HEK293 (cell line): Measurements from ENCODE around the gene CLDN7.

Experiments used
- BCL11A ChIP-seq: fragments of 450-650 bp; formaldehyde crosslinking; IDR thresholded peaks from 2 replicates; pipeline ENCODE4 v1.5.1; 2016; ENCODE audit warnings: low read depth, missing biosample characterization, missing genetic modification characterization
- BCL11B ChIP-seq: fragments of 450-650 bp; formaldehyde crosslinking; IDR thresholded peaks from 2 replicates; pipeline ENCODE4 v1.5.1; 2016; ENCODE audit warnings: low read depth, missing biosample characterization, missing genetic modification characterization
- EGR2 ChIP-seq: fragments of 450-650 bp; formaldehyde crosslinking; IDR thresholded peaks from 2 replicates; pipeline ENCODE4 v1.5.1; 2016; ENCODE audit warnings: low read depth, missing biosample characterization, missing genetic modification characterization
- GLI2 ChIP-seq: fragments of 450-650 bp; formaldehyde crosslinking; IDR thresholded peaks from 2 replicates; pipeline ENCODE4; 2017; ENCODE audit warnings: missing biosample characterization, missing genetic modification characterization, low read depth, borderline replicate concordance
- KLF1 ChIP-seq: fragments of 450-650 bp; formaldehyde crosslinking; IDR thresholded peaks from 2 replicates; pipeline ENCODE4 v1.5.1; 2016; ENCODE audit warnings: missing biosample characterization, missing genetic modification characterization
- KLF10 ChIP-seq: fragments of 450-650 bp; IDR thresholded peaks from 2 replicates; pipeline ENCODE4 v1.5.1; 2018; ENCODE audit warnings: missing biosample characterization, mild to moderate bottlenecking, missing genetic modification characterization
- KLF7 ChIP-seq: fragments of 450-650 bp; formaldehyde crosslinking; IDR thresholded peaks from 2 replicates; pipeline ENCODE4 v1.5.1; 2016; ENCODE audit warnings: missing biosample characterization, missing genetic modification characterization, borderline replicate concordance
- KLF8 ChIP-seq: fragments of 450-650 bp; formaldehyde crosslinking; IDR thresholded peaks from 2 replicates; pipeline ENCODE4 v1.5.1; 2016; ENCODE audit warnings: missing biosample characterization, missing genetic modification characterization
- MYNN ChIP-seq: fragments of 450-650 bp; formaldehyde crosslinking; IDR thresholded peaks from 2 replicates; pipeline ENCODE4 v1.5.1; 2016; ENCODE audit warnings: missing biosample characterization, missing genetic modification characterization, borderline replicate concordance
- YY2 ChIP-seq: fragments of 450-650 bp; formaldehyde crosslinking; IDR thresholded peaks from 2 replicates; pipeline ENCODE4 v1.5.1; 2016; ENCODE audit warnings: missing biosample characterization, missing genetic modification characterization
- ZBTB1 ChIP-seq: fragments of 450-650 bp; formaldehyde crosslinking; IDR thresholded peaks from 2 replicates; pipeline ENCODE4 v1.5.1; 2016; ENCODE audit warnings: missing biosample characterization, missing genetic modification characterization
- ZEB2 ChIP-seq: fragments of 450-650 bp; formaldehyde crosslinking; IDR thresholded peaks from 2 replicates; pipeline ENCODE4 v1.5.1; 2016; ENCODE audit warnings: missing biosample characterization, missing genetic modification characterization
- ZFHX2 ChIP-seq: fragments of 450-650 bp; formaldehyde crosslinking; conservative IDR thresholded peaks from 2 replicates; pipeline ENCODE4 v1.5.1; 2016; ENCODE audit warnings: missing biosample characterization, missing genetic modification characterization
- ZNF133 ChIP-seq: fragments of 450-650 bp; formaldehyde crosslinking; IDR thresholded peaks from 2 replicates; pipeline ENCODE4 v1.5.1; 2016; ENCODE audit warnings: missing biosample characterization, missing genetic modification characterization
- ZNF146 ChIP-seq: fragments of 450-650 bp; formaldehyde crosslinking; IDR thresholded peaks from 2 replicates; pipeline ENCODE4 v1.5.1; 2016; ENCODE audit warnings: missing biosample characterization, missing genetic modification characterization
- ZNF354C ChIP-seq: fragments of 450-650 bp; formaldehyde crosslinking; IDR thresholded peaks from 2 replicates; pipeline ENCODE4 v1.5.1; 2016; ENCODE audit warnings: missing biosample characterization, missing genetic modification characterization, low read depth, borderline replicate concordance
- ZNF366 ChIP-seq: fragments of 450-650 bp; formaldehyde crosslinking; conservative IDR thresholded peaks from 2 replicates; pipeline ENCODE4 v1.5.1; 2016; ENCODE audit warnings: missing biosample characterization, missing genetic modification characterization
- ZNF394 ChIP-seq: fragments of 450-650 bp; formaldehyde crosslinking; IDR thresholded peaks from 2 replicates; pipeline ENCODE4 v1.5.1; 2016; ENCODE audit warnings: missing biosample characterization, missing genetic modification characterization, mild to moderate bottlenecking, moderate library complexity, borderline replicate concordance
- ZNF548 ChIP-seq: fragments of 450-650 bp; formaldehyde crosslinking; IDR thresholded peaks from 2 replicates; pipeline ENCODE4 v1.5.1; 2016; ENCODE audit warnings: missing biosample characterization, missing genetic modification characterization
- ZNF658 ChIP-seq: fragments of 450-650 bp; formaldehyde crosslinking; IDR thresholded peaks from 2 replicates; pipeline ENCODE4; 2016; ENCODE audit warnings: missing biosample characterization, missing genetic modification characterization
- ZNF785 ChIP-seq: fragments of 450-650 bp; formaldehyde crosslinking; IDR thresholded peaks from 2 replicates; pipeline ENCODE4 v1.5.1; 2016; ENCODE audit warnings: missing biosample characterization, missing genetic modification characterization
- ZXDB ChIP-seq: fragments of 450-650 bp; formaldehyde crosslinking; IDR thresholded peaks from 2 replicates; pipeline ENCODE4 v1.5.1; 2016; ENCODE audit warnings: missing biosample characterization, missing genetic modification characterization
- TF ChIP-seq, protein P1 (sequence below): fragments of 450-650 bp; formaldehyde crosslinking; IDR thresholded peaks from 2 replicates; pipeline ENCODE4 v1.5.1; 2017; ENCODE audit warnings: missing biosample characterization, missing genetic modification characterization
- TF ChIP-seq, protein P2 (sequence below): fragments of 450-650 bp; formaldehyde crosslinking; IDR thresholded peaks from 2 replicates; pipeline ENCODE4 v1.5.1; 2016; ENCODE audit warnings: missing biosample characterization, missing genetic modification characterization
- TF ChIP-seq, protein P3 (sequence below): fragments of 450-650 bp; formaldehyde crosslinking; IDR thresholded peaks from 2 replicates; pipeline ENCODE4 v1.5.1; 2017; ENCODE audit warnings: missing biosample characterization, missing genetic modification characterization
- TF ChIP-seq, protein P4 (sequence below): fragments of 450-650 bp; formaldehyde crosslinking; IDR thresholded peaks from 2 replicates; pipeline ENCODE4 v1.5.1; 2016; ENCODE audit warnings: missing biosample characterization, missing genetic modification characterization
- TF ChIP-seq, protein P5 (sequence below): fragments of 450-650 bp; formaldehyde crosslinking; IDR thresholded peaks from 2 replicates; pipeline ENCODE4 v1.5.1; 2016; ENCODE audit warnings: missing biosample characterization, missing genetic modification characterization
- TF ChIP-seq, protein P6 (sequence below): fragments of 450-650 bp; formaldehyde crosslinking; IDR thresholded peaks from 2 replicates; pipeline ENCODE4 v1.5.1; 2016; ENCODE audit warnings: missing biosample characterization, missing genetic modification characterization, borderline replicate concordance

Gene CLDN7

DNA sequence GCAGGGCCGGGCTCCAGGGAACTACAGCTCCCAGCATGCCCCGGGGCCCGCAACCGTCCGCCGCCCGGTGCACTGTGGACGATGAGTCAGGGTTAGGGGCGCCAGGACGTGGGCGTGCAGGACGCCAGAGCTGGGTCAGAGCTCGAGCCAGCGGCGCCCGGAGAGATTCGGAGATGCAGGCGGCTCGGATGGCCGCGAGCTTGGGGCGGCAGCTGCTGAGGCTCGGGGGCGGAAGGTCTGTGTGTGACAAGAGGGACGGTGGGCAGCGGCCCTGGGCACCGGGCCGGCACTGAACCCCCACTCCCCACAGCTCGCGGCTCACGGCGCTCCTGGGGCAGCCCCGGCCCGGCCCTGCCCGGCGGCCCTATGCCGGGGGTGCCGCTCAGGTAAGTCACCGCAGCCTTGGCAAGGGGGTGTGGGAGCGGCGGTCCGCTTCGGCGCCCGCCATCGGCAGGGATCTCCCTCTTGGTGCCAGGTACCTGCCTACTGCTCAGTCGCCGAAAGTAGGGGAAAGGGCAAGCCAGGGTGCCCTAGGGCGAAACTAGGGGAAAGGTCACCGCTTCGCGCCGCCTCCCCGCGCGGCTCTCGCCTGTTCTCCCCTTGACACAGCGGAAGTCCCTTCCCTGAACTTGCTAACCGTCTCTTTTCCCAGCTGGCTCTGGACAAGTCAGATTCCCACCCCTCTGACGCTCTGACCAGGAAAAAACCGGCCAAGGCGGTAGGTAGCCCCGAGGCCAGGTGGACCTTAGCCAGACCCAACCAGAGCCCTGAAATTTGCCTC, 42.3 kb downstream of the CLDN7 start, which contains the start of the genes ACADVL and DLG4 (continued):
- 0 out of 2 replicates have a peak, but pooled peaks have one; percentile 53 for TF ChIP-seq KLF8 (tag by site-specific recombination)
- TF ChIP-seq KLF1 (tag by site-specific recombination) = peak; percentile 39; the same call in 1 of the 2 replicates
- peak; percentile 35; the same call in 1 of the 2 replicates for TF ChIP-seq ZNF394 (tag by site-specific recombination)
- peak; percentile 66; the same call in 1 of the 2 replicates for TF ChIP-seq ZNF785
- TF ChIP-seq MYNN (tag by site-specific recombination) = no peak
- peak; percentile 82 for TF ChIP-seq EGR2 (tag by site-specific recombination)
- peak; percentile 10; the same call in 1 of the 2 replicates for TF ChIP-seq ZNF146
- 0 out of 2 replicates have a peak, but pooled peaks have one; percentile 20 for TF ChIP-seq KLF7
- TF ChIP-seq, protein P1, sequence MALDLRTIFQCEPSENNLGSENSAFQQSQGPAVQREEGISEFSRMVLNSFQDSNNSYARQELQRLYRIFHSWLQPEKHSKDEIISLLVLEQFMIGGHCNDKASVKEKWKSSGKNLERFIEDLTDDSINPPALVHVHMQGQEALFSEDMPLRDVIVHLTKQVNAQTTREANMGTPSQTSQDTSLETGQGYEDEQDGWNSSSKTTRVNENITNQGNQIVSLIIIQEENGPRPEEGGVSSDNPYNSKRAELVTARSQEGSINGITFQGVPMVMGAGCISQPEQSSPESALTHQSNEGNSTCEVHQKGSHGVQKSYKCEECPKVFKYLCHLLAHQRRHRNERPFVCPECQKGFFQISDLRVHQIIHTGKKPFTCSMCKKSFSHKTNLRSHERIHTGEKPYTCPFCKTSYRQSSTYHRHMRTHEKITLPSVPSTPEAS (tag by site-specific recombination) = no peak
- TF ChIP-seq, protein P2, sequence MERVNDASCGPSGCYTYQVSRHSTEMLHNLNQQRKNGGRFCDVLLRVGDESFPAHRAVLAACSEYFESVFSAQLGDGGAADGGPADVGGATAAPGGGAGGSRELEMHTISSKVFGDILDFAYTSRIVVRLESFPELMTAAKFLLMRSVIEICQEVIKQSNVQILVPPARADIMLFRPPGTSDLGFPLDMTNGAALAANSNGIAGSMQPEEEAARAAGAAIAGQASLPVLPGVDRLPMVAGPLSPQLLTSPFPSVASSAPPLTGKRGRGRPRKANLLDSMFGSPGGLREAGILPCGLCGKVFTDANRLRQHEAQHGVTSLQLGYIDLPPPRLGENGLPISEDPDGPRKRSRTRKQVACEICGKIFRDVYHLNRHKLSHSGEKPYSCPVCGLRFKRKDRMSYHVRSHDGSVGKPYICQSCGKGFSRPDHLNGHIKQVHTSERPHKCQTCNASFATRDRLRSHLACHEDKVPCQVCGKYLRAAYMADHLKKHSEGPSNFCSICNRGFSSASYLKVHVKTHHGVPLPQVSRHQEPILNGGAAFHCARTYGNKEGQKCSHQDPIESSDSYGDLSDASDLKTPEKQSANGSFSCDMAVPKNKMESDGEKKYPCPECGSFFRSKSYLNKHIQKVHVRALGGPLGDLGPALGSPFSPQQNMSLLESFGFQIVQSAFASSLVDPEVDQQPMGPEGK (tag by site-specific recombination) = peak; percentile 27
- TF ChIP-seq, protein P3, sequence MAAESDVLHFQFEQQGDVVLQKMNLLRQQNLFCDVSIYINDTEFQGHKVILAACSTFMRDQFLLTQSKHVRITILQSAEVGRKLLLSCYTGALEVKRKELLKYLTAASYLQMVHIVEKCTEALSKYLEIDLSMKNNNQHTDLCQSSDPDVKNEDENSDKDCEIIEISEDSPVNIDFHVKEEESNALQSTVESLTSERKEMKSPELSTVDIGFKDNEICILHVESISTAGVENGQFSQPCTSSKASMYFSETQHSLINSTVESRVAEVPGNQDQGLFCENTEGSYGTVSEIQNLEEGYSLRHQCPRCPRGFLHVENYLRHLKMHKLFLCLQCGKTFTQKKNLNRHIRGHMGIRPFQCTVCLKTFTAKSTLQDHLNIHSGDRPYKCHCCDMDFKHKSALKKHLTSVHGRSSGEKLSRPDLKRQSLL (tag by site-specific recombination) = peak; percentile 86
- TF ChIP-seq GLI2 (tag by site-specific recombination) = no peak
- TF ChIP-seq ZNF354C (tag by site-specific recombination) = 0 out of 2 replicates have a peak, but pooled peaks have one; percentile 4
- TF ChIP-seq BCL11A (tag by site-specific recombination) = peak; percentile 30; the same call in 1 of the 2 replicates
- TF ChIP-seq, protein P4, sequence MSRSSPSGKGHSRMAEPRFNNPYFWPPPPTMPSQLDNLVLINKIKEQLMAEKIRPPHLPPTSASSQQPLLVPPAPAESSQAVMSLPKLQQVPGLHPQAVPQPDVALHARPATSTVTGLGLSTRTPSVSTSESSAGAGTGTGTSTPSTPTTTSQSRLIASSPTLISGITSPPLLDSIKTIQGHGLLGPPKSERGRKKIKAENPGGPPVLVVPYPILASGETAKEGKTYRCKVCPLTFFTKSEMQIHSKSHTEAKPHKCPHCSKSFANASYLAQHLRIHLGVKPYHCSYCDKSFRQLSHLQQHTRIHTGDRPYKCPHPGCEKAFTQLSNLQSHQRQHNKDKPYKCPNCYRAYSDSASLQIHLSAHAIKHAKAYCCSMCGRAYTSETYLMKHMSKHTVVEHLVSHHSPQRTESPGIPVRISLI (tag by site-specific recombination) = no peak
- TF ChIP-seq ZFHX2 = peak; percentile 91
- TF ChIP-seq ZEB2 (tag by site-specific recombination) = peak; percentile 89
- 0 out of 2 replicates have a peak, but pooled peaks have one; percentile 48 for TF ChIP-seq KLF10 (tag by site-specific recombination)
- TF ChIP-seq ZNF548 (tag by site-specific recombination) = no peak
- TF ChIP-seq ZXDB = 0 out of 2 replicates have a peak, but pooled peaks have one; percentile 42
- TF ChIP-seq ZNF133 (tag by site-specific recombination) = no peak
- TF ChIP-seq YY2 (tag by site-specific recombination) = peak; percentile 50; the same call in 1 of the 2 replicates
- TF ChIP-seq, protein P5, sequence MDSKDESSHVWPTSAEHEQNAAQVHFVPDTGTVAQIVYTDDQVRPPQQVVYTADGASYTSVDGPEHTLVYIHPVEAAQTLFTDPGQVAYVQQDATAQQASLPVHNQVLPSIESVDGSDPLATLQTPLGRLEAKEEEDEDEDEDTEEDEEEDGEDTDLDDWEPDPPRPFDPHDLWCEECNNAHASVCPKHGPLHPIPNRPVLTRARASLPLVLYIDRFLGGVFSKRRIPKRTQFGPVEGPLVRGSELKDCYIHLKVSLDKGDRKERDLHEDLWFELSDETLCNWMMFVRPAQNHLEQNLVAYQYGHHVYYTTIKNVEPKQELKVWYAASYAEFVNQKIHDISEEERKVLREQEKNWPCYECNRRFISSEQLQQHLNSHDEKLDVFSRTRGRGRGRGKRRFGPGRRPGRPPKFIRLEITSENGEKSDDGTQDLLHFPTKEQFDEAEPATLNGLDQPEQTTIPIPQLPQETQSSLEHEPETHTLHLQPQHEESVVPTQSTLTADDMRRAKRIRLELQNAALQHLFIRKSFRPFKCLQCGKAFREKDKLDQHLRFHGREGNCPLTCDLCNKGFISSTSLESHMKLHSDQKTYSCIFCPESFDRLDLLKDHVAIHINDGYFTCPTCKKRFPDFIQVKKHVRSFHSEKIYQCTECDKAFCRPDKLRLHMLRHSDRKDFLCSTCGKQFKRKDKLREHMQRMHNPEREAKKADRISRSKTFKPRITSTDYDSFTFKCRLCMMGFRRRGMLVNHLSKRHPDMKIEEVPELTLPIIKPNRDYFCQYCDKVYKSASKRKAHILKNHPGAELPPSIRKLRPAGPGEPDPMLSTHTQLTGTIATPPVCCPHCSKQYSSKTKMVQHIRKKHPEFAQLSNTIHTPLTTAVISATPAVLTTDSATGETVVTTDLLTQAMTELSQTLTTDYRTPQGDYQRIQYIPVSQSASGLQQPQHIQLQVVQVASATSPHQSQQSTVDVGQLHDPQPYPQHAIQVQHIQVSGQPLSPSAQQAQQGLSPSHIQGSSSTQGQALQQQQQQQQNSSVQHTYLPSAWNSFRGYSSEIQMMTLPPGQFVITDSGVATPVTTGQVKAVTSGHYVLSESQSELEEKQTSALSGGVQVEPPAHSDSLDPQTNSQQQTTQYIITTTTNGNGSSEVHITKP (tag by site-specific recombination) = peak; percentile 63
- TF ChIP-seq BCL11B (tag by site-specific recombination) = peak; percentile 90
- TF ChIP-seq, protein P6, sequence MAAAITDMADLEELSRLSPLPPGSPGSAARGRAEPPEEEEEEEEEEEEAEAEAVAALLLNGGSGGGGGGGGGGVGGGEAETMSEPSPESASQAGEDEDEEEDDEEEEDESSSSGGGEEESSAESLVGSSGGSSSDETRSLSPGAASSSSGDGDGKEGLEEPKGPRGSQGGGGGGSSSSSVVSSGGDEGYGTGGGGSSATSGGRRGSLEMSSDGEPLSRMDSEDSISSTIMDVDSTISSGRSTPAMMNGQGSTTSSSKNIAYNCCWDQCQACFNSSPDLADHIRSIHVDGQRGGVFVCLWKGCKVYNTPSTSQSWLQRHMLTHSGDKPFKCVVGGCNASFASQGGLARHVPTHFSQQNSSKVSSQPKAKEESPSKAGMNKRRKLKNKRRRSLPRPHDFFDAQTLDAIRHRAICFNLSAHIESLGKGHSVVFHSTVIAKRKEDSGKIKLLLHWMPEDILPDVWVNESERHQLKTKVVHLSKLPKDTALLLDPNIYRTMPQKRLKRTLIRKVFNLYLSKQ (tag by site-specific recombination) = no peak
- no peak for TF ChIP-seq ZNF658
- TF ChIP-seq ZBTB1 (tag by site-specific recombination) = no peak
- no peak for TF ChIP-seq ZNF366
